Measurements from ENCODE around the gene SPC24. TPM values are rescaled to one million over a fixed set of nuclear protein-coding genes. Genes with fewer than 3 reads are reported as not detected.

SPC24 gene
- total and polyA plus RNA-seq, 2 of the 4 experiments (the other 2 are of a cell fraction), result 12.2 to 97.5 TPM

DNA sequence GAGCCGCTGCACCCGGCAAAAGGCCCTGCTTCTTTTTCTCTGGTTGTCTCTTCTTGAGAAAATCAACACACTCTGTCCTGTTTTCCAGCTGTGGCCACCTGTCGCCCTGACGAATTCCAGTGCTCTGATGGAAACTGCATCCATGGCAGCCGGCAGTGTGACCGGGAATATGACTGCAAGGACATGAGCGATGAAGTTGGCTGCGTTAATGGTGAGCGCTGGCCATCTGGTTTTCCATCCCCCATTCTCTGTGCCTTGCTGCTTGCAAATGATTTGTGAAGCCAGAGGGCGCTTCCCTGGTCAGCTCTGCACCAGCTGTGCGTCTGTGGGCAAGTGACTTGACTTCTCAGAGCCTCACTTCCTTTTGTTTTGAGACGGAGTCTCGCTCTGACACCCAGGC is 49.1 kb downstream of the SPC24 start:
- Histone ChIP-seq H3K9me1 (ENCODE audit: insufficient read depth, low read length) (no peaks in the 10 kb centered on the region), H3K27me3 (ENCODE audit: control insufficient read depth, insufficient read depth, low read length) (no peaks in the 10 kb centered on the region), H3K9me3 (ENCODE audit: control insufficient read depth, insufficient read depth, low read length) (no peaks in the 10 kb centered on the region), H3K14ac (replicated peaks; ENCODE audit: low read depth, low read length) (no peak overlapping the region), H3K9ac (ENCODE audit: low read depth, low read length) (no peak overlapping the region), H2BK120ac (ENCODE audit: low read depth, low read length) (no peak overlapping the region), H4K8ac (ENCODE audit: low read depth in 2 of 2, low read length in 2 of 2) (no peak overlapping the region), H2BK20ac (ENCODE audit: low read depth, low read length) (no peak overlapping the region), H2BK15ac (ENCODE audit: low read depth, low read length) (no peak overlapping the region), H2AK9ac (replicated peaks; ENCODE audit: low read depth, low read length, poor library complexity) (no peak overlapping the region), H3K4me2 (ENCODE audit: low read depth, low read length) (no peak overlapping the region), H2AFZ (replicated peaks; ENCODE audit: low read length, poor library complexity) (no peak overlapping the region), H3K4ac (ENCODE audit: low read depth, low read length) (no peak overlapping the region), H3K18ac (ENCODE audit: low read depth, low read length) (no peak overlapping the region), H3K27ac (ENCODE audit: insufficient read depth, low read length) (no peak overlapping the region), H2BK5ac (ENCODE audit: low read depth, low read length, poor library complexity, severe bottlenecking) (no peak overlapping the region), H2AK5ac (ENCODE audit: low read depth, low read length) (no peak overlapping the region), H4K91ac (ENCODE audit: insufficient read depth, low read depth, low read length) (no peak overlapping the region), H4K5ac (ENCODE audit: low read depth, low read length) (no peak overlapping the region), H3K36me3 (ENCODE audit: control insufficient read depth, insufficient read depth, low read length) (peaks cover 69% of the 10 kb centered on the region), H4K20me1 (ENCODE audit: insufficient read depth, low read length) (peaks cover 11% of the 10 kb centered on the region; the same call in 1 of the 2 replicates), H3K23ac (ENCODE audit: low read depth, low read length) (no peak overlapping the region), H3K4me3 (ENCODE audit: insufficient read depth, low read depth, low read length) (no peak overlapping the region), H3K56ac (ENCODE audit: extremely low read depth, insufficient read depth, low read length) (no peak overlapping the region), H3K79me1 (ENCODE audit: low read depth in 1 of 2, low read length in 2 of 2) (peaks cover 5 to 34% of the 10 kb centered on the region in 2 experiments; a peak in 3 of 4 replicates), H3K4me1 (ENCODE audit: control insufficient read depth, insufficient read depth, low read length) (no peaks in the 10 kb centered on the region)
- ATAC-seq (ENCODE audit: low read depth) (no peak), DNase-seq (no peak)
- WGBS, 2 experiments (ENCODE audit: extremely low coverage in 2 of 2, insufficient read length in 1 of 2), result 74% methylated on average over 5 of the region's 13 CpGs; no CpG with 5 or more reads in 1 of the 2 experiments
- no TSS peak for BruUV-seq (replicated peaks)
- ChIA-PET POLR2A (ENCODE audit: unreplicated experiment) (no interaction called here), CTCF (no interaction called here)
- intact Hi-C loops (cut with micrococcal nuclease), result no loop called here
- in situ Hi-C loops (cut with MboI; ENCODE audit: low sequenced_read_pairs), result no loop called here
- TF ChIP-seq MAFK (IDR thresholded peaks at IDR 0.05; ENCODE audit: low read depth, low read length) (no peak), RCOR1 (IDR thresholded peaks at IDR 0.05; ENCODE audit: insufficient replicate concordance, low read length) (no peak)
- TF ChIP-seq, protein P1, sequence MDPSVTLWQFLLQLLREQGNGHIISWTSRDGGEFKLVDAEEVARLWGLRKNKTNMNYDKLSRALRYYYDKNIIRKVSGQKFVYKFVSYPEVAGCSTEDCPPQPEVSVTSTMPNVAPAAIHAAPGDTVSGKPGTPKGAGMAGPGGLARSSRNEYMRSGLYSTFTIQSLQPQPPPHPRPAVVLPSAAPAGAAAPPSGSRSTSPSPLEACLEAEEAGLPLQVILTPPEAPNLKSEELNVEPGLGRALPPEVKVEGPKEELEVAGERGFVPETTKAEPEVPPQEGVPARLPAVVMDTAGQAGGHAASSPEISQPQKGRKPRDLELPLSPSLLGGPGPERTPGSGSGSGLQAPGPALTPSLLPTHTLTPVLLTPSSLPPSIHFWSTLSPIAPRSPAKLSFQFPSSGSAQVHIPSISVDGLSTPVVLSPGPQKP (IDR thresholded peaks at IDR 0.05; ENCODE audit: borderline replicate concordance, low read depth, low read length), result no peak
- TF ChIP-seq, protein P2, sequence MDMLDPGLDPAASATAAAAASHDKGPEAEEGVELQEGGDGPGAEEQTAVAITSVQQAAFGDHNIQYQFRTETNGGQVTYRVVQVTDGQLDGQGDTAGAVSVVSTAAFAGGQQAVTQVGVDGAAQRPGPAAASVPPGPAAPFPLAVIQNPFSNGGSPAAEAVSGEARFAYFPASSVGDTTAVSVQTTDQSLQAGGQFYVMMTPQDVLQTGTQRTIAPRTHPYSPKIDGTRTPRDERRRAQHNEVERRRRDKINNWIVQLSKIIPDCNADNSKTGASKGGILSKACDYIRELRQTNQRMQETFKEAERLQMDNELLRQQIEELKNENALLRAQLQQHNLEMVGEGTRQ (IDR thresholded peaks at IDR 0.05; ENCODE audit: low read depth, low read length), result no peak
- dilution Hi-C loops (cut with HindIII; ENCODE audit: low sequenced_read_pairs, unreplicated experiment), result no loop called here
